Hypothalamus (tissue), 51 donors: ENCODE results near the gene REC114.
A peak's percentile ranks its signal among the peaks of the same experiment; 100 is the strongest.
"Not testable (repeated sequence)": the region's sequence is repeated elsewhere in the genome, so short reads cannot be mapped to it uniquely, and the experiment has no call there.

Experiments
- DNase-seq, 51 donors: peaks; one replicate each; lab custom pipeline; 2025; lab: John Stamatoyannopoulos, UW

The REC114 gene

GRCh38 chr15:73572296-73572695 is 129.3 kb downstream of the REC114 start:
- DNase-seq = no peak

GRCh38 chr15:73573037-73573436 is 130.1 kb downstream of the REC114 start:
- no peak for DNase-seq

GRCh38 chr15:73573572-73573971 is 130.6 kb downstream of the REC114 start:
- DNase-seq = no peak

- DNase-seq = no peak
Measured at GRCh38 chr15:73575636-73576247, 132.8 kb downstream of the REC114 start.

DNA sequence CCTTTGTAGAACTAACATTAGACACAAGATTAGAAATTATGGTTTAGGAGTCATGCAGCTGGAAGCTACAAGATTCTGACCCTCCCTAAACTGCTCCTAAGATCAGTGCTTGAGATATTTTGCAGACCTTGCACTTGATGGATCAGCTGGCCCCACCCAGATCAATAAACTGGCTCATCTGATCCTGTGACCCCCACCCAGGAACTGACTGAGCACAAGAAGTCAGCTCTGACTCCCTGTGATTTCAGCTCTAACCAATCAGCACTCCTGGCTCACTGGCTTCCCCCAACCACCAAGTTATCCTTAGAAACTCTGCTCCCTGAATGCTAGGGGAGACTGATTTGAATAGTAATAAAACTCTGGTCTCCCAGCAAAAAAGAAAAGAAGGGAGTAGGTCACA is 134.6 kb downstream of the REC114 start:
- DNase-seq = not testable (repeated sequence)

DNA sequence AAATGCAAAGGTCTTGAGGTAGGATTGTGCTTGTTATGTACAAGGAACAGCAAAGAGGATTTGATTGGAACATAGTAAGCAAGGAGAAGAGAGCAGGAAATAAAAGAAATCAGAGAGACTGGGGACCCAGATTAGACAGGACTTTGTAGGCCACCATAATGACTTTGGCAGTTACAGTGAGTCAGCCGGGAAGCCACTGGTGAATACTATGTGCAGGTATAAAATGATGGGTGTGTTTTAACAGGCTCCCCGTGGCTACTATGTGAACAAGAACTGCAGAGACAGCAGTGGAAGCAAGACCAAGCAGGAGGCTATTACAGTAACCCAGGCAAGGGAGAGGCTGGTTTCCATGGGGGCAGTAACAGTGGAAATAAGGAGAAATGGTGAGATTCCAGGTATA is 135.1 kb downstream of the REC114 start:
- DNase-seq = no peak

DNA sequence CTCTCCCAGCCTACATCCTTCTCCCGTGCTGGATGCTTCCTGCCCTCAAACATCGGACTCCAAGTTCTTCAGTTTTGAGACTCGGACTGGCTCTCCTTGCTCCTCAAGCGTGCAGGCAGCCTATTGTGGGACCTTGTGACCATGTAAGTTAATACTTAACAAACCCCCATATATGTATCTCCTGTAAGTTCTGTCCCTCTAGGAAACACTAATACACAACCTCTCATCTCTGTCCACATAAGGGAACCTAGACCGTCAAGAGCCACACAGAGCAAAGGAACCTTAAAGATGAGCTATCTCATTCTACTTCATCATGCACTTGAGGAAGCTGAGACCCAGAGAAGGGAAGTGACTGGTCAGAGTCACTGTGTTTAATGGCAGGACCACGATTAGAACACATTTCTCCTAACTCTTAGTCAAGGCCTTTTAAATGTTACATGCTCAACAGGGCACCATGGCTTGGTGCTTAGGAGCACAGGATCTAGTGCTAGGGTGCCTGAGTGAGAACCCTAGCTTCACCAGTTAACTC is 140.0 kb downstream of the REC114 start:
- DNase-seq = no peak

- no peak for DNase-seq
Measured at GRCh38 chr15:73583544-73583943, 140.6 kb downstream of the REC114 start.

- no peak for DNase-seq
Measured at GRCh38 chr15:73584699-73585420, 141.9 kb downstream of the REC114 start.

DNA sequence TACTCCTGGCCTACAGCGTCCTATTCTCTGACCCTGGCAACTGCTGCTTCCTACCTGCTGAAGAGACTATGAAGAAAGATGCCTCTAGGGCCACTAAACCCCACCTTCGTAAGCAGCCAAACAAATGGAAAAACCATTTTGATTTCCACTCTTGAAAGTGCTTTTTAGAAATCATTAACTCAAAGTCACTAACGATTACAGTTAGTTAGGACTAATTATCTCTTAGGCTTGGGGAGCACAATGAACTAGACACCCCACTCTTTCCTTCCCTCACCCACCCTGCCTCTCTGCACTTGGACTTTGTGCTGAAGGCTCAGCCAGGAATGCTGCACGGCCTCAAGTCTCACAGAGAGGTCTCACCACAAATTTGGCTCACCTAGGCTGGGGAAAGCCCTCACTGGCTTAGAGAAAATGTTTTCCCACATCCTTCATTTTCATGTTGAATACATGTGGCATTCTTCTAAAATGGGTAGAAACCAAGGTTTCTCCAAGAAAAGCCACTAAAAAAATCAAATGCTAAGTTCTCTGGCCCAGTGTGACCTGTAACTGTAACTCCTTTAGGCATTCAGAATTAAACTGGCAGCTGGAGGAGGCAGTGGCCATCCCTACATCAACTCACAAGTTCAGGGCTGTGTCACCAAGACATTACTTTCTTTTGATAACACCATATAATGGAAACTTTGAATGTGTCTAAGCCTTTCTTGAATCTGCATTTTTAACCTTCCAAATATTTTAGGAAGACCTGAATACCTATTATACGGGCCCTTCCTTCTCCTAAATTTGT is 143.1 kb downstream of the REC114 start:
- no peak for DNase-seq

- DNase-seq = no peak
Measured at GRCh38 chr15:73589766-73590165, 146.8 kb downstream of the REC114 start.

DNA sequence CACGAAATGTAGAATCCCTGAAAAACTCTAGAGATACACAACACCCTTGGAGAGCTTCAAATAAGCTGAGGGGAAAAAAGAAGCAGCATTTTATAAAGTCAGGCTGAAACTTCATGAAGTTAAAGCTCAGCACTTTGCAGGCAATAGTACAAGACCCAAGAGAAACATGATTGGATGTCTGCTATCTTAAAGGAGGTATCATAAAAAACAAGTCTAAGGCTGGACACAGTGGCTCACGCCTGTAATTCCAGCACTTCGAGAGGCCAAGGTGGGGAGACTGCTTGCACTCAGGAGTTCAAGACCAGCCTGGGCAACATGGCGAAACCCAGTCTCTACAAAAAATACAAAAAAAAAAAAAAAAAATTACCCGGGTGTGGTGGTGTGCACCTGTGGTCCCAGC is 147.3 kb downstream of the REC114 start:
- no peak for DNase-seq

GRCh38 chr15:73593304-73594074 is 150.5 kb downstream of the REC114 start:
- peak in 1 of 51 donors; percentile 3 for DNase-seq

GRCh38 chr15:73594109-73594508 is 151.1 kb downstream of the REC114 start:
- no peak for DNase-seq

GRCh38 chr15:73596174-73596573 is 153.2 kb downstream of the REC114 start:
- no peak for DNase-seq

DNA sequence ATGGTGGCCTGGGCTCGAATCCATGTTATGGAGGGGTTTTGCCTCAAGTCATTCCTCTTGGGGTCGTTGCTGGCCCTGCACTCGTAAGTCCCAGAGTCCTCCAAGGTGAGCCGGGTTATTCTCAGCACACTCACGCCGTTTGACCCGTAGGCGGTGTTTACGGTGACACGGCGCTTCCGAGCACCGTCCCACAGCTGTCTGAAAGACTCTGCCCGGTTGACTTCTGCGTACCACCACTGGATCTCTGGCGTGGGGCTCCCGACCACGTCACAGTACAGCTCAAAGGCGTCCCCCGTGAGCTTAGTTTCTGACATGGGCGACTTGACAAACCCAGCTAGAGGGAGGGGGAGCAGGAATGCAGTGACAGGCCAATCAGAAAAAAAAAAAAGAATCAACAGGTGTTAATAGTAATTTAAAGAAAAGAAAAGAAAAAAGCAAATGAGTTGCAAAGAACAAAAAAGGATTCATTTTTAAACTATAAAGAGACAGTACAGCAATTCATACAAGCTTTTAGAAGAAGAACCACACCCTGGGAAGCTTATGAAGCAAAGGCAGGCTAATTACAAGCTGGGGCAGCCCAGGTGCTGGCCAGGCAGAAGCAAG is 154.2 kb downstream of the REC114 start:
- no peak for DNase-seq

DNA sequence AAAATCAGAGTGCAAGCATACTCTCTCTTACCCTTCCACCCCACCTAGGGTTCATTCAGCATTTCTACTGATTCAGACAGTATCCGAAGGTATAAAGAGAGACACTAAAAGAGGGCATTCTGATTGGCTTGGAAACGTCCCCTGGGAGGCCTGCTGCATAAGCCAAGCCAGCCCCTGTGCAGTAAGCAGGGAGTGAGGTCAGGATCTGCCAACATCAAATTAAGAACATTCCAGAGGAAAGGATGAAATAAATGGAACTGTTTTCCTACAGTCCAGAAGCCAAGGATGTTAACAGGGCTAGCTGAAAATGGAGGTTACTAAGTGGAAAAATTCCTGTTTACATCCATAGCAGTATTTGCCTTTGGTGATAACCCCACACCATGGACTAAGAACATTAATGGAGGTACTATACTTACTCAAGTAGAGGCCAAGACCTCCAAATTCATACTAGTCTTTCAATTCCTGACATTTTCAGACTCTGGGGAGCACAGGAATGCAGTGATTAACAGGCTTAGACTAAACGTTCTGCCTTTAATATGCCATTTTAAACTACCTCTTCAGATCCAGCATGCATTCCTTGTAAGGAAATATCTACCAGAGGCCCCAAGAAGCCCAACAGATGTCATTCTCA is 155.7 kb downstream of the REC114 start:
- no peak for DNase-seq

GRCh38 chr15:73599934-73600333 is 157.0 kb downstream of the REC114 start:
- DNase-seq = no peak

GRCh38 chr15:73600413-73601335 is 157.7 kb downstream of the REC114 start:
- no peak for DNase-seq
